GM12872 (cell line): ENCODE measurements around the gene LURAP1L.

Experiments used
- TF ChIP-seq, protein P1 (sequence below): IDR thresholded peaks from 3 replicates; pipeline ENCODE4 v1.5.1; 2011; ENCODE audit warnings: low read depth, mild to moderate bottlenecking, low read length, moderate library complexity; ENCODE audit not compliant: insufficient read depth

The LURAP1L gene

DNA sequence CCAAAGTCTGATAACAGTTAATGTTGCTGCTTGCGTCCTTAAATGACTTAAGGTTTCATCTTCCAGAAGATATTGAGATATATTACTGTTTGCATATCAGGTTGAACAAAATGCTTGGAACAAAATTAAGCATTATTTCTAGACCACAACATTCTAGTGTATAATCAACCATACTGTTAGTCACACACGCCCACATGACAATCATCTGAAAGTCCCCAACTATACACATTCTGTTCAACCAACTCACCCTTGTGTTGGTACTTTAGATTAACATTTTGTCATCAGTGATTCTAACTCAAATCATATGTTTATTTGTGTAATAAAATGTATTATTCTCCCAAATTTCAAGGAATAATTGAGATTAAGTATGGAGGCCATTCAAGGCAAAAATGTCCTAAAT is 47.3 kb downstream of the LURAP1L start:
- TF ChIP-seq, protein P1, sequence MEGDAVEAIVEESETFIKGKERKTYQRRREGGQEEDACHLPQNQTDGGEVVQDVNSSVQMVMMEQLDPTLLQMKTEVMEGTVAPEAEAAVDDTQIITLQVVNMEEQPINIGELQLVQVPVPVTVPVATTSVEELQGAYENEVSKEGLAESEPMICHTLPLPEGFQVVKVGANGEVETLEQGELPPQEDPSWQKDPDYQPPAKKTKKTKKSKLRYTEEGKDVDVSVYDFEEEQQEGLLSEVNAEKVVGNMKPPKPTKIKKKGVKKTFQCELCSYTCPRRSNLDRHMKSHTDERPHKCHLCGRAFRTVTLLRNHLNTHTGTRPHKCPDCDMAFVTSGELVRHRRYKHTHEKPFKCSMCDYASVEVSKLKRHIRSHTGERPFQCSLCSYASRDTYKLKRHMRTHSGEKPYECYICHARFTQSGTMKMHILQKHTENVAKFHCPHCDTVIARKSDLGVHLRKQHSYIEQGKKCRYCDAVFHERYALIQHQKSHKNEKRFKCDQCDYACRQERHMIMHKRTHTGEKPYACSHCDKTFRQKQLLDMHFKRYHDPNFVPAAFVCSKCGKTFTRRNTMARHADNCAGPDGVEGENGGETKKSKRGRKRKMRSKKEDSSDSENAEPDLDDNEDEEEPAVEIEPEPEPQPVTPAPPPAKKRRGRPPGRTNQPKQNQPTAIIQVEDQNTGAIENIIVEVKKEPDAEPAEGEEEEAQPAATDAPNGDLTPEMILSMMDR: no peak

DNA sequence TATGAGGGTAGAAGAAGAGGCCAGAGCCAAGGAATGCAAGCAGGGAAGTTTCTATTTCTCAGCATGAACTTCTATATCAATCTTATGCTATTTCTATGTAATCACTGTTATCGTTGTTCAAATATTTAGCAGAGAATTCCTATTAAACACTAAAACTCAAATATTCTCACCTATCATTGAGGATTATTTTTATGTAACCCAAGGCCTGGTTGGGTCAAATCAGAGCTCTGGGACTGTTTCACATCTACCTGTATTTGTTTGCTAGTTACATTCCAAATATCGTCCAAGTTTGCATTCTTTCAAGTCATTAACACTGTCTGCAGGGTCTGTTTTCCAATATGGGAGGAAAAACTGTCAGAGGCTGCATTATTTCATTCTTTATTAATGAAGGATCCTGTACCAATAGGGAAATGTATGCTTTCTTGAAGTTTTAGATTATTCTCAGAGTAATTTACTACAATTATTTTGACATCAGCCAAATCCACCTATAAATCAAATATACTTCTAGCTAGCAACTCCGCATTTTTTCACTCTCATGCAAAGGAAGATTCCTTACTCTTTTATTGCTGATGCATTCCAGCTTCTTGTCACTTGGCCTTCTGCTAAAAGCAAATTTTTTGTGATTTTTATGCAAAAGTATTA is 52.2 kb downstream of the LURAP1L start:
- TF ChIP-seq, protein P1: no peak

DNA sequence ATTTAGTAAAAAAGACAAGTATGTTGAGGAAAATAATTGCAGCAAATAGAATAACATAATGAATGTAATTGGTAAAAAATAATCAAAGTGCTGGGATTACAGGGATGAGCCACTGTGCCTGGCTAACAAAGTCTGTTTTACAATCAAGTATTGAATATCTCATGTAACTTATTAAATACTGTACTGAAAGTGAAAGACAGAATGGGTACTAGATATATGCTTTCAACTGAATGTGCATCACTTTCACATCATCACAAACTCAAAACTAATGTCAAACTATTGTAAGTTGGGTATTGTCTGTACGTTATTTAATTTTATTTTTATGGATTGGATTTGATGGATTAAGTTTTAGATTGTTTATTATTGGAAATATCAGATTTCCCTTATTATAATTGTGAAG is 58.9 kb downstream of the LURAP1L start:
- TF ChIP-seq, protein P1: no peak

DNA sequence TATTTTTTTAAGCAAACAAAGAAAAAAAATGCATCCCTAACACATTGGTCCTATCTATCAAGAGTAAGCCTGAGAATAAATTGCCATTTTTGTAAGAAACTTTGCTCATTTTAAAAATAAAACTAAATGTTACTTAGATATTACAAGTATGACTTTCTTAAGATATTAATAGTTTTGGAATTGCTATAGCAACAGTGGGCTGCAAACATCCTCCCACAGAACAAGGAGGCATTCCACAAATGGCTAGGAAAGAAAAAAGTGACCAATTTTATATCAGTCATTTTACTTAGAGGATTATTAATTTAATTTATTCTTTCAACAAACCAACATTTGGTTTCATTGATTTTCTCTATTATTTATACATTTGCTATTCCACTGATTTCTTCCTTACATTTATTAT is 63.7 kb downstream of the LURAP1L start:
- TF ChIP-seq, protein P1: no peak

DNA sequence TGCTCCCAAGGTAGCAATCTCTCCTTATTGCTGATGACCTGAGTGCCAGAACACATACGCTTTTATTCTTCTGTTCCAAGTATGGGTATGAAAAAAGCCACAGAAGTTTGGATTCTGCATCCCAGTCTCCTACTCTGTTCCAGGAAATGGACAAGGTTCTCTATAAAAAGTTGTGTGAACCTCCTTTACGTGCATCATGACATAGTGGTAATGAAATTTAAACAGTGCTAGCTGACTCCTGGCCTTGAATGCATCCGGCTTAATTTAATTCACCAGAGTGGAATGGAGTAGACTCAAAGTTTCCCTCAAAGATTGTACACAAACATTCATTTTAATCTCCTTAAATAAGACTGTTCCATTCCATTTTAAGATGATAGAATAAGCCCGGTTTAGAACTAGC is 68.9 kb downstream of the LURAP1L start:
- TF ChIP-seq, protein P1: no peak

DNA sequence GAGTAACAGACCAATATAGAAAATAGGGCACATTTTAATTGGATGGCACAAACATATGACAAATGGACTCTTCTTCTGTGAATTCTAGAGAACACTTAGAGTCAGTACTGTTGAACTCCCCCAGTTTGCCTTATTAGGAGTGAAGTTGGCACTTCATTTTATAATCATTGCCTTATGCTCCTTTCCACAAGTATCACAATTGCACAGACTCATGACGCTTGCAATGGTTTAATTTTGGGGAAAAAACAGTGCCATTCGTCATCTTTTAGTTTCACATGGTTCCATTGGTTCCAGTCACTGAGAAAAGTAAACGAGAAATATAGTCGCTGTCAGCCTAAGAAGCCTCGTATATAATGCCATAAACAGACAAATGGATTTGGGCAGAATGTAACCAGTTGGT is 71.2 kb downstream of the LURAP1L start:
- TF ChIP-seq, protein P1: no peak

DNA sequence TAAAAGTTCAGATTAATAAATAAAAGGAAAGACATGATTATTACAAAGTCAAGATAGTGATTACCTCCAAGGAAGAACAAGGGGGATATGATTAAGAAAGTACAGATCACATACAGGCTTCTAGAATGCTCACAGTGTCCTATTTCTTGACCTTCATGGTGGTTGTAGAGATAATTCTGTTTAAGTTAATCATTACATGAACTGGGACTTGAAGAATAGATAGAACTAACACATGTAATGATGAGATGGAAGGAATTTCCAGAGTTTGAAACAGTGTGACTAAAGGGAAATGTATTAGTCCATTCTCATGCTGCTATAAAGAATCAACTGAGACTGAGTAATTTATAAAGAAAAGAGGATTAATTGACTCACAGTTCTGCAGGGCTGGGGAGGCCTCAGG is 72.7 kb downstream of the LURAP1L start:
- TF ChIP-seq, protein P1: no peak

DNA sequence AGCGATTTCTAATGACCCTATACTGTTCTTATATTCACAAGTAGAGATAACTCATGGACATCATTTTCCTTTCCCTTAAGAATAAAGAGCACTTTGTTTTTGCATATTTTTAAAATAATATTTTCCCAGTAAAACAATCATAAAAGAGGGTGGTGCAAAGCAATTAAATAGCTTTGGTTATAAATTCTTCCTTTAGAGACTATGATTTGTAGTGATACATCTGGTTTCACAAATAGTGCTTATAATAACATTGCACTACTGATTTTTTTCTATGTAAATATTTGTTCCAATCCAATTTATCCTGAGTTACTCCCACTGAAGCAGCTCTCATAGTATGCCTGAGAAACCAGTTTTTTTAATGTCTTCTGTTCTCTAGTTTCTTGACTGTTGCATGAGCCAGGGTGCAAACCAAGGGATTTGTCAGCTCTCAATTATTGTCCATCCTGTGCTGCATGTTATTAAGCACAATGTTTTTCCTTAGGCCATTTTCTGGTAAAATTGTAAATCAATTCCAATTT is 74.7 kb downstream of the LURAP1L start:
- TF ChIP-seq, protein P1: no peak
